GM21619 (cell line): ENCODE data around the gene TMEFF2.

ENCODE experiments used
- ATAC-seq: cut with Tn5 transposase; IDR thresholded peaks from one replicate; pipeline ENCODE4 v1.9.1; 2021; ENCODE audit not compliant: unreplicated experiment

Gene TMEFF2

GRCh38 chr2:192194866-192195547 is at the start of gene TMEFF2:
Gene TMEFF2 (minus strand): TSS chr2:192194933. CDS start chr2:192194524, 409 bp downstream.
- ATAC-seq, result peak; percentile 66

GRCh38 chr2:192243488-192243887 is 48.8 kb upstream of the TMEFF2 start:
- no peak for ATAC-seq

- no peak for ATAC-seq
Observed at GRCh38 chr2:192236136-192236535, 41.4 kb upstream of the TMEFF2 start.

- ATAC-seq, result no peak
Observed at GRCh38 chr2:192230889-192231453, 36.2 kb upstream of the TMEFF2 start.

GRCh38 chr2:192228685-192229084 is 34.0 kb upstream of the TMEFF2 start:
- ATAC-seq, result no peak

GRCh38 chr2:192218970-192219369 is 24.2 kb upstream of the TMEFF2 start:
- no peak for ATAC-seq

- no peak for ATAC-seq
Observed at GRCh38 chr2:192218377-192218776, 23.6 kb upstream of the TMEFF2 start.

GRCh38 chr2:192216336-192216735 is 21.6 kb upstream of the TMEFF2 start:
- no peak for ATAC-seq

GRCh38 chr2:192215096-192215877 is 20.6 kb upstream of the TMEFF2 start:
- ATAC-seq, result no peak

- no peak for ATAC-seq
Observed at GRCh38 chr2:192208848-192209247, 14.1 kb upstream of the TMEFF2 start.

- no peak for ATAC-seq
Observed at GRCh38 chr2:192206399-192206798, 11.7 kb upstream of the TMEFF2 start.

- no peak for ATAC-seq
Observed at GRCh38 chr2:192203876-192204275, 9.1 kb upstream of the TMEFF2 start.

- ATAC-seq, result no peak
Observed at GRCh38 chr2:192202373-192202772, 7.6 kb upstream of the TMEFF2 start.

GRCh38 chr2:192201116-192201515 is 6.4 kb upstream of the TMEFF2 start:
- no peak for ATAC-seq

- no peak for ATAC-seq
Observed at GRCh38 chr2:192197357-192197756, 2.6 kb upstream of the TMEFF2 start.

GRCh38 chr2:192196421-192197194 is 1.9 kb upstream of the TMEFF2 start:
- no peak for ATAC-seq

GRCh38 chr2:192195548-192196418 is 1.1 kb upstream of the TMEFF2 start:
- peak; percentile 16 for ATAC-seq

- peak; percentile 27 for ATAC-seq
Observed at GRCh38 chr2:192194265-192194865, 368 bp downstream of the TMEFF2 start.

- no peak for ATAC-seq
Observed at GRCh38 chr2:192190474-192190873, 4.3 kb downstream of the TMEFF2 start.

- no peak for ATAC-seq
Observed at GRCh38 chr2:192186806-192187205, 7.9 kb downstream of the TMEFF2 start.
